Left forelimb (tissue), 1 donor: ENCODE data around the gene DEPDC7.

Experiments used
- DNase-seq: peaks from one replicate; pipeline ENCODE4 v3.0.0-alpha.2; 2018; ENCODE audit warnings: low spot score

The DEPDC7 gene

GRCh38 chr11:33062137-33062536 lies 46.5 kb downstream of the DEPDC7 start:
- DNase-seq = no peak

GRCh38 chr11:33063326-33063881 lies 47.7 kb downstream of the DEPDC7 start:
- no peak for DNase-seq

- DNase-seq = no peak
Observed at GRCh38 chr11:33064033-33064825, 48.6 kb downstream of the DEPDC7 start.

GRCh38 chr11:33064866-33065265 lies 49.2 kb downstream of the DEPDC7 start:
- DNase-seq = no peak

- DNase-seq = peak; percentile 72
Observed at GRCh38 chr11:33065445-33066178, 49.9 kb downstream of the DEPDC7 start.

GRCh38 chr11:33067294-33067693 lies 51.6 kb downstream of the DEPDC7 start:
- DNase-seq = no peak

- no peak for DNase-seq
Observed at GRCh38 chr11:33068611-33069340, 53.1 kb downstream of the DEPDC7 start.

GRCh38 chr11:33072465-33072864 lies 56.8 kb downstream of the DEPDC7 start:
- DNase-seq = no peak
